Karpas-422 (cell line): Measurements from ENCODE around the gene LRRTM3. TPM values are rescaled to one million over a fixed set of nuclear protein-coding genes. Genes with fewer than 3 reads are reported as not detected.

Experiments
- DNase-seq: peaks from one replicate; pipeline ENCODE4 v3.0.0-alpha.2; 2015
- H2AFZ ChIP-seq: fragments of 200-600 bp; sonication (generic); 2 replicates; pipeline ENCODE4 v1.6.1; 2014; ENCODE audit warnings: antibody characterized with exemption, low read length, mixed read lengths
- H3K27ac ChIP-seq: fragments of 200-600 bp; sonication (generic); 2 replicates; pipeline ENCODE4 v1.5.1; 2014; ENCODE audit warnings: mild to moderate bottlenecking, low read length, moderate library complexity
- H3K27me3 ChIP-seq: fragments of 200-600 bp; sonication (generic); 2 replicates; pipeline ENCODE4 v1.6.1; 2014; ENCODE audit warnings: low read length, mixed read lengths
- H3K36me3 ChIP-seq: fragments of 200-600 bp; sonication (generic); 2 replicates; pipeline ENCODE4 v1.6.1; 2014; ENCODE audit warnings: low read length, mixed read lengths; ENCODE audit not compliant: insufficient read depth
- H3K4me1 ChIP-seq: fragments of 200-600 bp; sonication (generic); 2 replicates; pipeline ENCODE4 v1.6.1; 2014; ENCODE audit warnings: mild to moderate bottlenecking, low read length, mixed read lengths
- H3K4me2 ChIP-seq: fragments of 200-600 bp; sonication (generic); 2 replicates; pipeline ENCODE4 v1.6.1; 2014; ENCODE audit warnings: low read length, low read depth, mild to moderate bottlenecking; ENCODE audit not compliant: poor library complexity, severe bottlenecking
- H3K4me3 ChIP-seq: fragments of 200-600 bp; sonication (generic); 2 replicates; pipeline ENCODE4 v1.5.1; 2014; ENCODE audit warnings: mild to moderate bottlenecking, antibody characterized with exemption, low read length, mixed read lengths
- H3K79me2 ChIP-seq: fragments of 200-600 bp; sonication (generic); 2 replicates; pipeline ENCODE4 v1.6.1; 2014; ENCODE audit warnings: mild to moderate bottlenecking, low read length, mixed read lengths
- H3K9ac ChIP-seq: fragments of 200-600 bp; sonication (generic); 2 replicates; pipeline ENCODE4 v1.6.0; 2014; ENCODE audit warnings: low read length
- H3K9me2 ChIP-seq: fragments of 200-600 bp; sonication (generic), shearing (Covaris generic); replicated peaks from 2 replicates; pipeline ENCODE4 v1.6.0; 2014; ENCODE audit warnings: mild to moderate bottlenecking, low read length, moderate library complexity; ENCODE audit not compliant: insufficient read depth
- H3K9me3 ChIP-seq: fragments of 300-700, 200-600 bp; sonication (generic); 2 replicates; pipeline ENCODE4 v1.6.1; 2014; ENCODE audit warnings: low read length, mixed read lengths
- H4K20me1 ChIP-seq: fragments of 200-600 bp; sonication (generic); 2 replicates; pipeline ENCODE4 v1.6.1; 2014; ENCODE audit warnings: mild to moderate bottlenecking, antibody characterized with exemption, low read length, low read depth; ENCODE audit not compliant: insufficient read depth
- total RNA-seq: library from RNA; depleted of rRNA; stranded (reverse); fragments of >200 nt; shearing (Covaris generic); gene quantifications from 2 replicates; pipeline ENCODE4 v1.2.3, GENCODE V29; 2014; ENCODE audit warnings: low replicate concordance

LRRTM3 gene
- total RNA-seq, 1 experiment from 2014 or later, result not detected

DNA sequence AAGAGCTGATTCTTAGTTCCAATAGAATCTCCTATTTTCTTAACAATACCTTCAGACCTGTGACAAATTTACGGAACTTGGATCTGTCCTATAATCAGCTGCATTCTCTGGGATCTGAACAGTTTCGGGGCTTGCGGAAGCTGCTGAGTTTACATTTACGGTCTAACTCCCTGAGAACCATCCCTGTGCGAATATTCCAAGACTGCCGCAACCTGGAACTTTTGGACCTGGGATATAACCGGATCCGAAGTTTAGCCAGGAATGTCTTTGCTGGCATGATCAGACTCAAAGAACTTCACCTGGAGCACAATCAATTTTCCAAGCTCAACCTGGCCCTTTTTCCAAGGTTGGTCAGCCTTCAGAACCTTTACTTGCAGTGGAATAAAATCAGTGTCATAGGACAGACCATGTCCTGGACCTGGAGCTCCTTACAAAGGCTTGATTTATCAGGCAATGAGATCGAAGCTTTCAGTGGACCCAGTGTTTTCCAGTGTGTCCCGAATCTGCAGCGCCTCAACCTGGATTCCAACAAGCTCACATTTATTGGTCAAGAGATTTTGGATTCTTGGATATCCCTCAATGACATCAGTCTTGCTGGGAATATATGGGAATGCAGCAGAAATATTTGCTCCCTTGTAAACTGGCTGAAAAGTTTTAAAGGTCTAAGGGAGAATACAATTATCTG is 1.6 kb downstream of the LRRTM3 start:
- Histone ChIP-seq H3K4me1 (peaks cover 9% of the 10 kb centered on the region; the same call in 1 of the 2 replicates), H3K4me3 (no peak overlapping the region), H3K9ac (no peak overlapping the region)

DNA sequence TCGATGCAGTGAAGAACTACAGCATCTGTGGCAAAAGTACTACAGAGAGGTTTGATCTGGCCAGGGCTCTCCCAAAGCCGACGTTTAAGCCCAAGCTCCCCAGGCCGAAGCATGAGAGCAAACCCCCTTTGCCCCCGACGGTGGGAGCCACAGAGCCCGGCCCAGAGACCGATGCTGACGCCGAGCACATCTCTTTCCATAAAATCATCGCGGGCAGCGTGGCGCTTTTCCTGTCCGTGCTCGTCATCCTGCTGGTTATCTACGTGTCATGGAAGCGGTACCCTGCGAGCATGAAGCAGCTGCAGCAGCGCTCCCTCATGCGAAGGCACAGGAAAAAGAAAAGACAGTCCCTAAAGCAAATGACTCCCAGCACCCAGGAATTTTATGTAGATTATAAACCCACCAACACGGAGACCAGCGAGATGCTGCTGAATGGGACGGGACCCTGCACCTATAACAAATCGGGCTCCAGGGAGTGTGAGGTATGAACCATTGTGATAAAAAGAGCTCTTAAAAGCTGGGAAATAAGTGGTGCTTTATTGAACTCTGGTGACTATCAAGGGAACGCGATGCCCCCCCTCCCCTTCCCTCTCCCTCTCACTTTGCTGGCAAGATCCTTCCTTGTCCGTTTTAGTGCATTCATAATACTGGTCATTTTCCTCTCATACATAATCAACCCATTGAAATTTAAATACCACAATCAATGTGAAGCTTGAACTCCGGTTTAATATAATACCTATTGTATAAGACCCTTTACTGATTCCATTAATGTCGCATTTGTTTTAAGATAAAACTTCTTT is 2.3 kb downstream of the LRRTM3 start:
- H3K4me3 ChIP-seq, result no peak overlapping the region
- H3K9me3 ChIP-seq, result no peaks in the 10 kb centered on the region
- no peak overlapping the region for H3K9ac ChIP-seq
- H3K4me2 ChIP-seq, result no peak overlapping the region
- DNase-seq, result no peak
- no peak overlapping the region for H2AFZ ChIP-seq
- no peaks in the 10 kb centered on the region for H3K27me3 ChIP-seq
- no peaks in the 10 kb centered on the region for H3K79me2 ChIP-seq
- H3K9me2 ChIP-seq, result no peaks in the 10 kb centered on the region
- no peak overlapping the region for H3K27ac ChIP-seq
- no peaks in the 10 kb centered on the region for H4K20me1 ChIP-seq
- peaks cover 9% of the 10 kb centered on the region; the same call in 1 of the 2 replicates for H3K4me1 ChIP-seq
- H3K36me3 ChIP-seq, result no peaks in the 10 kb centered on the region

More for the DNA sequence above, 1.6 kb downstream of the LRRTM3 start:
- H3K4me2 ChIP-seq, result no peak overlapping the region
- H3K9me2 ChIP-seq, result no peaks in the 10 kb centered on the region
- H3K27me3 ChIP-seq, result no peaks in the 10 kb centered on the region
- H2AFZ ChIP-seq, result no peak overlapping the region
- H4K20me1 ChIP-seq, result no peaks in the 10 kb centered on the region
- no peaks in the 10 kb centered on the region for H3K9me3 ChIP-seq
- H3K36me3 ChIP-seq, result no peaks in the 10 kb centered on the region
- no peak overlapping the region for H3K27ac ChIP-seq
- H3K79me2 ChIP-seq, result no peaks in the 10 kb centered on the region
- no peak for DNase-seq

DNA sequence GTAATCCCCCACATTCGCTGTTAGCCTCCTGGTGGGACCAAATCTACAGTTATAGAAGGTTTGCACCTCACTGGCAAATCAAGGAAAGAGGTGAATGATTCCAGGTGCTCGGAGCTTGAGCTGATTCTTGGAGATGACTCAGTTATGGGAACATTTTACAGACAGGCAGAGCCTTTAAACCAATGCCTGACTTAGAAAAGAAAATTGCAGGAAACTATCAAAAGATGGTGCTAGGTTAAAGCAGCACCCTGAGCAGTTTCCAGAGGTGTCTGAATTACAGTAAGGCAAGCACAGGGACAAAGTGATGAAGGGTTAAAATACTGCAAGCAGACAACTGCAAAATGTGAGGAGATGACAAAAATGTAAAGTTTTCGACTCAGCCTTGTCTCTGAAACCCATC is 2.9 kb downstream of the LRRTM3 start:
- no peaks in the 10 kb centered on the region for H4K20me1 ChIP-seq
- no peaks in the 10 kb centered on the region for H3K9me2 ChIP-seq
- no peak overlapping the region for H3K9ac ChIP-seq
- no peaks in the 10 kb centered on the region for H3K79me2 ChIP-seq
- no peak overlapping the region for H2AFZ ChIP-seq
- peaks cover 9% of the 10 kb centered on the region; the same call in 1 of the 2 replicates for H3K4me1 ChIP-seq
- H3K4me2 ChIP-seq, result no peak overlapping the region
- H3K27me3 ChIP-seq, result no peaks in the 10 kb centered on the region
- H3K9me3 ChIP-seq, result no peaks in the 10 kb centered on the region
- no peak overlapping the region for H3K27ac ChIP-seq
- no peak overlapping the region for H3K4me3 ChIP-seq
- no peak for DNase-seq
- no peaks in the 10 kb centered on the region for H3K36me3 ChIP-seq

DNA sequence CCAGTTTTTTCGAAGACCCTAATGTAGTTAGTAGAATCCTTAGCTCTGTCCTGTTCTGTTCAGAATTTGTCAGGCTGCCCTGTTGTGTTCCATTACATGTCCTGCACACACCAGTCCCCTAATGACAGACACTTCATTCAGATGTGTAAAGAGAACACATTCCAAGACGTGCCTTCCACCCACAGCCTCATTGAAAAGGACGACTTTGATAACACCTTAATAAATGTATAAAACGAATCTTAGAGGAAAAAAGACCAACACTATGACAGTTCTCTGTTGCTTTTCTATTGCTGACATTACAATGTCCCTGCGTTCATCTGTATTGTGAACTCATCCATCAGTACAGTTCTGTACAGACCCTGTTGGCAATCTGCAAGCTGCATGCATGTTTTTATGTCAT is 3.5 kb downstream of the LRRTM3 start:
- Histone ChIP-seq H3K9me2 (no peaks in the 10 kb centered on the region), H3K4me3 (no peak overlapping the region), H3K9me3 (no peaks in the 10 kb centered on the region)

DNA sequence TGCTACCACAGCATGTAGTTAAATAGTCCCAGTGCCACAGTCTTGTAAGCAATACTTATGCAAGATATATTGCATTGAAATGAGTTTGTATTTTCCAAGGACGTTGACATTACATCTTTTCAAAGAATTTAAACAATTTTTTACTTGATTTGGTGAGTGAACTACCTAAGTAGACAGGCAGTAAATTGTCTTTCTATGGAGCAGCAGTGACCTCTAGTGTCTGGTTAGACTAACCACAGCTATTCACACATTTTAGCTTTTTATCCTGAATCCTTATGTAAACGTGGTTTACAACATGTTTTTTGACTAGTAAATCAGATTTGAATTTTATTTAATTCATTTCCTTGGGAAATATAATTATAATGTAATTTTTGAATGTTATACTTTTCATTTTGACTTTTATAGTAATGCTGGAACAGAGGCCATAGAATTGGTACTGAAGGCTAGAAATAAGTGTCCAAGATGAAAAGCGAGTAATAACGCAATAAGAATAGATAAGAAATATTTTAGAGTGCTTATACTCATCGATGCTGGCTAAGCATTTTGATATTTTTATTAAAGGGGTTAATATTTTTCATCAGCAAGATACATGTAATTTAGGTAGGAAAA is 5.6 kb downstream of the LRRTM3 start:
- H3K27ac ChIP-seq, result no peak overlapping the region
- no peaks in the 10 kb centered on the region for H3K79me2 ChIP-seq
- no peak overlapping the region for H3K4me2 ChIP-seq
- H3K27me3 ChIP-seq, result no peaks in the 10 kb centered on the region
- no peak overlapping the region for H3K4me3 ChIP-seq
- peak; percentile 82 for DNase-seq
- H3K9me3 ChIP-seq, result no peaks in the 10 kb centered on the region
- H2AFZ ChIP-seq, result no peak overlapping the region
- peaks cover 4% of the 10 kb centered on the region; the same call in 1 of the 2 replicates for H3K4me1 ChIP-seq
- no peaks in the 10 kb centered on the region for H3K36me3 ChIP-seq
- H3K9ac ChIP-seq, result no peak overlapping the region
- no peaks in the 10 kb centered on the region for H3K9me2 ChIP-seq
- no peaks in the 10 kb centered on the region for H4K20me1 ChIP-seq

More for the DNA sequence above, 3.5 kb downstream of the LRRTM3 start:
- Histone ChIP-seq H3K4me1 (peaks cover 9% of the 10 kb centered on the region; the same call in 1 of the 2 replicates), H3K27me3 (no peaks in the 10 kb centered on the region), H4K20me1 (no peaks in the 10 kb centered on the region), H3K9ac (no peak overlapping the region), H3K79me2 (no peaks in the 10 kb centered on the region), H3K27ac (no peak overlapping the region), H2AFZ (no peak overlapping the region), H3K4me2 (no peak overlapping the region), H3K36me3 (no peaks in the 10 kb centered on the region)
- no peak for DNase-seq

DNA sequence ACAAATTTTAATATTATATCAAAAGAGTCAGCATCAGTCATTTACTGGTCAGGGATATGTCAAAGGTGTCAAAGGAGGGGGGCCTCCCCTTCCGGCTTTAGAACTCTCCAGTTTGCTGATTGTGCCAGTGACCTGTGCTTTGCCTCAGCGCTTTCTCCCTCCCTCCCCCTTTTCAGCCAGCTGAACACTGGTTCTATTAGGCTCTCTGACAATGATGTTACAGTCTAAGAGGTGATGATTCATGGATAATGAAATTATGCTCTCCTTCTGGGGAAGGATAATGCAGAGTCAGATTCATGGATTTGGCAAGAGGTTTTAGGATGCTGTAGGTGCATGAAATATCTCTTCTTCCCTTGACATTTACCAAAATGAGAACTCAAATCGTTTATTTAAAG is 6.1 kb downstream of the LRRTM3 start:
- Histone ChIP-seq H3K4me1 (peaks cover 4% of the 10 kb centered on the region; the same call in 1 of the 2 replicates), H4K20me1 (no peaks in the 10 kb centered on the region), H3K9me2 (no peaks in the 10 kb centered on the region), H3K36me3 (no peaks in the 10 kb centered on the region), H3K4me3 (no peak overlapping the region), H3K79me2 (no peaks in the 10 kb centered on the region), H3K9me3 (no peaks in the 10 kb centered on the region), H2AFZ (0 out of 2 replicates have a peak overlapping the region, but pooled peaks have one; percentile 19), H3K9ac (no peak overlapping the region), H3K27me3 (no peaks in the 10 kb centered on the region), H3K4me2 (no peak overlapping the region), H3K27ac (no peak overlapping the region)
- no peak for DNase-seq

DNA sequence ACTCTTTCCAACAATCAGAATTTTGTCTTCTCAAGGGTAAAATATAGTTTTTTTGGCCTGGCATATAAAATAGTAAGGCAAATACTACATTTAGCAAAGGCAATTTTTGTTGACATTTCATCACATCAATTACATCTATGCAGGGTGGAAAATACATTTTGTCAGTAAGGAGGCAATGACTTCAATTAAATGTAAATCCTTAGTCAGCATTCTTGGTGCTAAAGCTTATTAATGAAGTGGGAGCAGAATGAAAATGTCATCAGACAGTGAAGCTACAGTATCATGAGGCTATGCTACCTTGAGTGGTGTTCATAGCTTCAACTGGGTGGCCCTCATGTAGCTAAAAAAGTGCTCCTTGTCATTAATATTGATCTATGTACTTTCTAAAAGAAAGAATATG is 8.9 kb downstream of the LRRTM3 start:
- Histone ChIP-seq H2AFZ (no peak overlapping the region), H3K27me3 (no peaks in the 10 kb centered on the region), H3K4me2 (no peak overlapping the region), H3K27ac (no peak overlapping the region), H3K36me3 (no peaks in the 10 kb centered on the region), H3K9me2 (no peaks in the 10 kb centered on the region), H3K4me3 (no peak overlapping the region), H4K20me1 (no peaks in the 10 kb centered on the region), H3K79me2 (no peaks in the 10 kb centered on the region), H3K9me3 (no peaks in the 10 kb centered on the region), H3K9ac (no peak overlapping the region), H3K4me1 (peaks cover 6% of the 10 kb centered on the region)
- DNase-seq, result no peak

DNA sequence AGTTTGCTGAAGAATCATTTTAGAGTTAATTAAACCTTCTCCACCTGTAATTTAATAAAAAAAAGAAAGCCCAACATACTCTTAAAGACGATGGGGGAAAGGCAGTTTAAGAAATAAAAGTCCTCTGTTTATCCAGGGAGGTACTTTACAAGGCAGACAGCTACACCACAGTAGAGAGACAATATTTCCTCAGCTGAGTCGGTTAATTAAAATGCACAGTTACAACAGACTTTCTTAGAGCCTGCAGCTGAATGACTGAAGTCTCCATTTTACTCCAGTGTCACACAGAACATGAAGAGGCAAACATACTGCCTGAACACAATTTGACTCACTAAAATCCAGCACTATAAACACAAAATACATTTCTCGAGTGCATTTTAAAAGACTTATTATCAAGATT is 15.1 kb downstream of the LRRTM3 start:
- Histone ChIP-seq H3K79me2 (no peaks in the 10 kb centered on the region), H2AFZ (peak overlapping the region; percentile 55; the same call in 1 of the 2 replicates), H3K27ac (peak overlapping the region; percentile 68), H4K20me1 (no peaks in the 10 kb centered on the region), H3K4me2 (peak overlapping the region; percentile 48), H3K4me1 (peaks cover 24% of the 10 kb centered on the region), H3K9me2 (no peaks in the 10 kb centered on the region), H3K27me3 (no peaks in the 10 kb centered on the region), H3K9ac (no peak overlapping the region), H3K36me3 (no peaks in the 10 kb centered on the region), H3K9me3 (no peaks in the 10 kb centered on the region), H3K4me3 (no peak overlapping the region)
- DNase-seq, result no peak
